HFFc6 (cell line): ENCODE results near the gene DHX35. TPM values are rescaled to one million over a fixed set of nuclear protein-coding genes. Genes with fewer than 3 reads are reported as not detected.

Experiments used
- DNase-seq: peaks from one replicate; pipeline ENCODE4 v3.0.0-alpha.2; 2018
- H3K27ac Mint-ChIP-seq: 2 replicates; pipeline ENCODE4 v1.8.0; 2020; ENCODE audit warnings: mild to moderate bottlenecking, mixed read lengths
- H3K27me3 Mint-ChIP-seq: 2 replicates; pipeline ENCODE4 v1.8.0; 2021; ENCODE audit warnings: mild to moderate bottlenecking, moderate library complexity, mixed read lengths; ENCODE audit not compliant: insufficient read depth
- H3K36me3 Mint-ChIP-seq: 2 replicates; pipeline ENCODE4 v1.8.0; 2021; ENCODE audit warnings: low read depth, mixed read lengths
- H3K4me1 Mint-ChIP-seq: 2 replicates; pipeline ENCODE4 v1.8.0; 2020; ENCODE audit warnings: low read depth, mixed read lengths
- H3K4me3 Mint-ChIP-seq: 2 replicates; pipeline ENCODE4 v1.8.0; 2020; ENCODE audit warnings: mild to moderate bottlenecking, moderate library complexity, mixed read lengths
- H3K9me3 Mint-ChIP-seq: 2 replicates; pipeline ENCODE4 v1.8.0; 2020; ENCODE audit warnings: mild to moderate bottlenecking, mixed read lengths
- CTCF ChIP-seq: fragments of 200-600 bp; sonication (generic); IDR thresholded peaks from 2 replicates; pipeline ENCODE4 v1.5.0; 2021; ENCODE audit warnings: antibody characterized with exemption, mild to moderate bottlenecking
- total RNA-seq, 6 experiments: library from RNA; stranded (reverse); fragmentation: NEBNext Ultra II Directional; extraction: Animal tissue kit (Norgen Biotek cat#: 25700); gene quantifications; 2 replicates in 1 of 6; 3 replicates in 5 of 6; pipeline ENCODE4 v1.2.3, GENCODE V29; 2021

Gene DHX35
- total RNA-seq, 6 experiments from 2014 or later = 5.7 to 7.6 (median 6.8) TPM

GRCh38 chr20:38927902-38928578, 34.1 kb upstream of the DHX35 start:
- H3K27ac Mint-ChIP-seq = peak overlapping the region; percentile 59

GRCh38 chr20:38930242-38930569, 31.9 kb upstream of the DHX35 start:
- Mint-ChIP-seq H3K4me3 (no peak overlapping the region; the same call in 1 of the 2 replicates), H3K27me3 (peaks cover 4% of the 10 kb centered on the region; the same call in 1 of the 2 replicates), H3K27ac (no peak overlapping the region; the same call in 1 of the 2 replicates), H3K36me3 (peaks cover 13% of the 10 kb centered on the region; the same call in 1 of the 2 replicates), H3K9me3 (no peaks in the 10 kb centered on the region), H3K4me1 (peaks cover 52% of the 10 kb centered on the region)
- no peak for DNase-seq
- no peak for TF ChIP-seq CTCF

More at GRCh38 chr20:38927902-38928578, 34.1 kb upstream of the DHX35 start:
- Mint-ChIP-seq H3K9me3 (no peaks in the 10 kb centered on the region), H3K4me3 (peak overlapping the region; percentile 92), H3K4me1 (peaks cover 40% of the 10 kb centered on the region), H3K36me3 (peaks cover 12% of the 10 kb centered on the region; the same call in 1 of the 2 replicates), H3K27me3 (peaks cover 2% of the 10 kb centered on the region; the same call in 1 of the 2 replicates)
- no peak for TF ChIP-seq CTCF
- DNase-seq = no peak

GRCh38 chr20:38931984-38932383, 30.2 kb upstream of the DHX35 start:
- Mint-ChIP-seq H3K36me3 (peaks cover 19% of the 10 kb centered on the region; the same call in 1 of the 2 replicates), H3K27ac (no peak overlapping the region; the same call in 1 of the 2 replicates), H3K27me3 (peaks cover 4% of the 10 kb centered on the region; the same call in 1 of the 2 replicates), H3K4me3 (no peak overlapping the region), H3K4me1 (peaks cover 63% of the 10 kb centered on the region), H3K9me3 (no peaks in the 10 kb centered on the region)
- TF ChIP-seq CTCF = no peak
- DNase-seq = no peak

GRCh38 chr20:38932457-38933120, 29.6 kb upstream of the DHX35 start:
- H3K4me1 Mint-ChIP-seq = peaks cover 62% of the 10 kb centered on the region
- no peak for DNase-seq
- H3K36me3 Mint-ChIP-seq = peaks cover 19% of the 10 kb centered on the region; the same call in 1 of the 2 replicates
- peaks cover 4% of the 10 kb centered on the region; the same call in 1 of the 2 replicates for H3K27me3 Mint-ChIP-seq
- H3K27ac Mint-ChIP-seq = peak overlapping the region; percentile 66
- H3K4me3 Mint-ChIP-seq = no peak overlapping the region
- no peaks in the 10 kb centered on the region for H3K9me3 Mint-ChIP-seq
- TF ChIP-seq CTCF = no peak

GRCh38 chr20:38934530-38934929, 27.6 kb upstream of the DHX35 start:
- H3K36me3 Mint-ChIP-seq = peaks cover 7% of the 10 kb centered on the region; the same call in 1 of the 2 replicates
- H3K4me3 Mint-ChIP-seq = no peak overlapping the region
- H3K27me3 Mint-ChIP-seq = 0 out of 2 replicates have a peak, but pooled peaks cover 2% of the 10 kb centered on the region
- H3K9me3 Mint-ChIP-seq = no peaks in the 10 kb centered on the region
- H3K4me1 Mint-ChIP-seq = peaks cover 44% of the 10 kb centered on the region
- no peak overlapping the region for H3K27ac Mint-ChIP-seq
- no peak for TF ChIP-seq CTCF
- DNase-seq = no peak
